GM23248 (cell line): ENCODE data around the gene CCL18.
"Not testable (repeated sequence)": the region's sequence is repeated elsewhere in the genome, so short reads cannot be mapped to it uniquely, and the experiment has no call there.

Source experiments
- EZH2 ChIP-seq: fragments of 200-600 bp; sonication (generic); IDR thresholded peaks from 2 replicates; pipeline ENCODE4 v1.6.1; 2018; ENCODE audit warnings: antibody characterized with exemption, mild to moderate bottlenecking; ENCODE audit not compliant: insufficient read depth, poor library complexity, severe bottlenecking
- EZH2phosphoT487 ChIP-seq: fragments of 200-600 bp; sonication (generic); IDR thresholded peaks from 2 replicates; pipeline ENCODE4 v1.6.1; 2018; ENCODE audit warnings: antibody characterized with exemption, moderate library complexity, mild to moderate bottlenecking, low read depth; ENCODE audit not compliant: insufficient read depth

- not testable (repeated sequence) for TF ChIP-seq EZH2, EZH2phosphoT487
These were observed 40.2 kb downstream of the CCL18 start for GRCh38 chr17:36104246-36104645.
